ENCODE results near the gene USP15.
"Not testable (repeated sequence)": the region's sequence is repeated elsewhere in the genome, so short reads cannot be mapped to it uniquely, and the experiment has no call there.

DNA sequence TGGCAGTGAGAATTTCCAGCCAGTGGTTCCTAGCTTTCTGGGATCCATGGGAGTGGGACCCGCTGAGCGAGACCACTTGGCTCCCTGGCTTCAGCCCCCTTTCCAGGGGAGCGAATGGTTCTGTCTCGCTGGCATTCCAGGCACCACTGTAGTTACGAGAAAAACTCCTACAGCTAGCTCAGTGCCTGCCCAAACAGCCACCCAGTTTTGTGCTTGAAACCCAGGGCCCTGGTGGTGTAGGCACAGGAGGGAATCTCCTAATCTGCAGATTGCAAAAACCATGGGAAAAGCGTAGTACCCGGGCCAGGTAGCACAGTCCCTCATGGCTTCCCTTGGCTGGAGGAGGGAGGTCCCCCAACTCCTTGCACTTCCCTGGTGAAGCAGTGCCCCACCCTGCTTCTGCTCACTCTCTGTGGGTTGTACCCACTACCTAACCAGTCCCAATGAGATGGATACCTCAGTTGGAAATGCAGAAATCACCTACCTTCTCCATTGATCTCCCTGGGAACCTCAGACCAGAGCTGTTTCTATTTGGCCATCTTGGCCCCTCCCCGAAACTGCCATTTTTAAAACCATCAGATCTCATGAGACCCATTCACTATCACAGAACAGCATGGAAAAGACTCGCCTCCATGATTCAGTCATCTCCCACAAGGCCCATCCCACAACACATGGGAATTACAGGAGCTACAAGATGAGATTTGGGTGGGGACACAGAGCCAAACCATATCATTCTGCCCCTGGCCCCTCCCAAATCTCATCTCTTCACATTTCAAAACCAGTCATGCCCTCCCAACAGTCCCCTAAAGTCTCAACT lies 83.3 kb downstream of the USP15 start:
- TF ChIP-seq, protein P1, sequence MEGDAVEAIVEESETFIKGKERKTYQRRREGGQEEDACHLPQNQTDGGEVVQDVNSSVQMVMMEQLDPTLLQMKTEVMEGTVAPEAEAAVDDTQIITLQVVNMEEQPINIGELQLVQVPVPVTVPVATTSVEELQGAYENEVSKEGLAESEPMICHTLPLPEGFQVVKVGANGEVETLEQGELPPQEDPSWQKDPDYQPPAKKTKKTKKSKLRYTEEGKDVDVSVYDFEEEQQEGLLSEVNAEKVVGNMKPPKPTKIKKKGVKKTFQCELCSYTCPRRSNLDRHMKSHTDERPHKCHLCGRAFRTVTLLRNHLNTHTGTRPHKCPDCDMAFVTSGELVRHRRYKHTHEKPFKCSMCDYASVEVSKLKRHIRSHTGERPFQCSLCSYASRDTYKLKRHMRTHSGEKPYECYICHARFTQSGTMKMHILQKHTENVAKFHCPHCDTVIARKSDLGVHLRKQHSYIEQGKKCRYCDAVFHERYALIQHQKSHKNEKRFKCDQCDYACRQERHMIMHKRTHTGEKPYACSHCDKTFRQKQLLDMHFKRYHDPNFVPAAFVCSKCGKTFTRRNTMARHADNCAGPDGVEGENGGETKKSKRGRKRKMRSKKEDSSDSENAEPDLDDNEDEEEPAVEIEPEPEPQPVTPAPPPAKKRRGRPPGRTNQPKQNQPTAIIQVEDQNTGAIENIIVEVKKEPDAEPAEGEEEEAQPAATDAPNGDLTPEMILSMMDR (IDR thresholded peaks at IDR 0.05): not testable (repeated sequence)
- not testable (repeated sequence) for TF ChIP-seq POLR2A (IDR thresholded peaks at IDR 0.05)

Measured in transverse colon (tissue), 3 donors.